Inflammatory macrophage treated with lipopolysaccharide for 4 hours (primary cell): ENCODE measurements around the gene SETD2.
"Not testable (repeated sequence)": the region's sequence is repeated elsewhere in the genome, so short reads cannot be mapped to it uniquely, and the experiment has no call there.

ENCODE experiments used
- DNase-seq: peaks from one replicate; pipeline ENCODE4 v3.0.0-alpha.2; 2020

Gene SETD2, protein sequence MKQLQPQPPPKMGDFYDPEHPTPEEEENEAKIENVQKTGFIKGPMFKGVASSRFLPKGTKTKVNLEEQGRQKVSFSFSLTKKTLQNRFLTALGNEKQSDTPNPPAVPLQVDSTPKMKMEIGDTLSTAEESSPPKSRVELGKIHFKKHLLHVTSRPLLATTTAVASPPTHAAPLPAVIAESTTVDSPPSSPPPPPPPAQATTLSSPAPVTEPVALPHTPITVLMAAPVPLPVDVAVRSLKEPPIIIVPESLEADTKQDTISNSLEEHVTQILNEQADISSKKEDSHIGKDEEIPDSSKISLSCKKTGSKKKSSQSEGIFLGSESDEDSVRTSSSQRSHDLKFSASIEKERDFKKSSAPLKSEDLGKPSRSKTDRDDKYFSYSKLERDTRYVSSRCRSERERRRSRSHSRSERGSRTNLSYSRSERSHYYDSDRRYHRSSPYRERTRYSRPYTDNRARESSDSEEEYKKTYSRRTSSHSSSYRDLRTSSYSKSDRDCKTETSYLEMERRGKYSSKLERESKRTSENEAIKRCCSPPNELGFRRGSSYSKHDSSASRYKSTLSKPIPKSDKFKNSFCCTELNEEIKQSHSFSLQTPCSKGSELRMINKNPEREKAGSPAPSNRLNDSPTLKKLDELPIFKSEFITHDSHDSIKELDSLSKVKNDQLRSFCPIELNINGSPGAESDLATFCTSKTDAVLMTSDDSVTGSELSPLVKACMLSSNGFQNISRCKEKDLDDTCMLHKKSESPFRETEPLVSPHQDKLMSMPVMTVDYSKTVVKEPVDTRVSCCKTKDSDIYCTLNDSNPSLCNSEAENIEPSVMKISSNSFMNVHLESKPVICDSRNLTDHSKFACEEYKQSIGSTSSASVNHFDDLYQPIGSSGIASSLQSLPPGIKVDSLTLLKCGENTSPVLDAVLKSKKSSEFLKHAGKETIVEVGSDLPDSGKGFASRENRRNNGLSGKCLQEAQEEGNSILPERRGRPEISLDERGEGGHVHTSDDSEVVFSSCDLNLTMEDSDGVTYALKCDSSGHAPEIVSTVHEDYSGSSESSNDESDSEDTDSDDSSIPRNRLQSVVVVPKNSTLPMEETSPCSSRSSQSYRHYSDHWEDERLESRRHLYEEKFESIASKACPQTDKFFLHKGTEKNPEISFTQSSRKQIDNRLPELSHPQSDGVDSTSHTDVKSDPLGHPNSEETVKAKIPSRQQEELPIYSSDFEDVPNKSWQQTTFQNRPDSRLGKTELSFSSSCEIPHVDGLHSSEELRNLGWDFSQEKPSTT (N-terminal part only)

DNA sequence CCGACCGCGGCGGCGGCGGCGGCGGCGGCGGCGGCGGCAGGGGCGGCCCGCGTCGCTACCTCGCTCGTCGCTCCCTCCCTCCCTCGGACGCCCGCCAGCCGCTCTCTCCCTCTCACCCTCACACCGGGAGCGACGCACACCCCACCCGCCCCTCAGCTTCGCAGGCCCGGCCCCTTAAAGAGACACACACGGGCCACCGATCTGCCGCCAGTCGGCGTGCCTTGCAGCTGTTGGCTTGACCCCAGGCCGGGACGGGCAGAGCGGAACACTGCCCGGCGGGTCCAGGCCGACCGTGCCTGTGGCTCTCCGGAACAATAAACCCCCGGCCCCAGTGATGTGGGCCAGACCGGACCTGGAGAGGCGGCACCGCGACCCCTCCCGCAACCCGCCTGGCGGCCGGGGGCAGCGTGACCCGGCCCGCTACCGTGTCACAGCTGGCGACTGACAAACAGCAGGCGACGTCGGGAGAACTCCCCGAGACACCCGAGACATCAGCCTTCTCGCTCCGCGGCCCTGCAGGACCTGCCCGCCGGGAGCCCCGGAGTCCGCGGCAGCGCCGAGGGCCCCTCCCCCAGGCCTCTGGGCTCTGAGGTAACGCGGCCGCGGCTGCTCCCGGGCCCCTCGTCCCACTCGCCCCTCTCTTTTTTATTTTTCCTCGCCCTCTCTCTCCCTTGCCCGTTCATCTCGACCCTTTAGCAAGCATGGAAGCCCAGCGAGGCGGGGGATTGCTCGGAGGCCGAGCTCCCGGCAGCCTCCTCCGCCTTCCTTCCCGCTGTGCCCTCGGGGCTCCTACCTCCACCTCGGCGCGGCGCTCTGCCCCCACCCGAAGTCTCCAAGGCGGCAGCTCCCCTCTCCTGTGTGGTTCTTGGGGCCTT lies at the start of gene SETD2:
TSS of gene SETD2 (minus strand) at position 107 of the 875 bp plus-strand sequence. CDS start 189 bp downstream, outside the sequence.
- peak; percentile 87 for DNase-seq

DNA sequence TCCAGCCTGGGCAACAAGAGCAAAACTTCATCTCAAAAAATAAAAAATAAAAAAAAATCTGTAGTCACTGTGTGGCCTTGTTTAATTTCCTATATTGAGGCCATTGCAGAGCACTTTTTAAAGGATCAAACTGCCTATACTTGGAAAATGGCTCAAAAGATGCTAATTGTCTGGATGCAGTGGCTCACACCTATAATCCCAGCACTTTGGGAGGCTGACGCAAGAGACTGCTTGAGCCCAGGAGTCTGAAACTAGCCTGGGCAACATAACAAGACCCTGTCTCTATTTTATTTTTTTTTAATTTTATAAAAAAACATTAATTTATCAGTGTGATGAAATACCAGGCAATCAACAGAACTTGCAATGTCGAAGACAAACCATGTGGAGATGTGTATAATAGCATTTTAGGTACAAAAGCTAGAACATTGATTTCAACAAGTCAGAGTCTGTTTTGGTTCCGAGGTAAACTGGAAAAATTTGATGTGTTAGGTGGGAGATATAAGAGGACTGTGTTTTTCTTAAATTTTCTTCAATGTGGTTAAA lies 47.0 kb upstream of the SETD2 start:
- no peak for DNase-seq

DNA sequence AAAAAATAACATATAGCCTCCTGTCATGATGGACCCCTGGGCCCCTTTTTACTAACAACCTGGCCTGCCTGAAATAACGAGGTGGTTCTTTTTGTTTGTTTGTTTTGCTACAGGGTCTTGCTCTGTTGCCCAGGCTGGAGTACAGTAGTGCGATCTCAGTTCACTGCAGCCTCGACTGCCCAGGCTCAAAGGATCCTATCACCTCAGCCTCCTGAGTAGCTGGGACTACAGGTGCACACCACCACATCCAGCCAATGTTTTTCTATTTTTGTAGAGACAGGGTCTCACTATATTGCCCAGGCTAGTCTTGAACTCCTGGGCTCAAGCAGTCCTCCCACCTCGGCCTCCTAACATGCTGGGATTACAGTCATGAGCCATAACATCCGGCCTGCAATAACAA lies 42.1 kb upstream of the SETD2 start:
- not testable (repeated sequence) for DNase-seq

DNA sequence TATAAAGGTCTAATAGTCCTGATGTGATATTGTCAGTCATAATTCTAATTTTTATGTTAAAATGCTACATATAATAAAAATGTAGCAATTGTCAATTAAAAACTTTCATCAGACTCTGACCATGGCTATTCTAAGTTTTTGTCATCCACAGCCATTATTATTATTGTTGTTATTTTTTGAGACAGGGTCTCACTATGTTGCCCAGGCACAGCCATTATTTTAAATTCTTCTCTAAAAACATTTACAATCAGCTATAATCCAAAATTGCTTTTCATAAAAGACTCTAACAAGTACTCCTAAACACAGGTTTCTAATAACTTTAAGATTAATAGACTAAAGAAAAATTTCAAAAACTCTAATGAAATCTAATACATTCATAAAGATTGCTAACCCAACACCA lies 41.0 kb upstream of the SETD2 start:
- DNase-seq = no peak

DNA sequence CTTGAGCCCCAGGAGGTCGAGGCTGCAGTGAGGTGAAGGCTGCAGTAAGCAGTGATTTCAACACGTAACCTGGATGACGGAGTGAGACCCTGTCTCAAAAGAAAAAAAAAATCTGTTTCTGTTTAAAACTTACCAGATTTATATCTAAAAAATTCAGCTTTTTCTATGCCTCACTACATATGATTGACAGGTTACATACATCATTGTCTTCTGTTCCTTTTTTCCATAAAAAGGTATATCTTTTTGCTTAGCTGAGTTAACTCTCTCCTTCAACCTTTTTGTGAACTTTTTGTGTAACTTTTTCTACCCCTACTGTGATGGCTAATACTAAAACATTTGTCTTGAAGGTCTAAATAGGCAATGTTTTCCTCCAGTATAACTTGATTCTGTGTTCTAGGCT lies 38.6 kb upstream of the SETD2 start:
- no peak for DNase-seq

DNA sequence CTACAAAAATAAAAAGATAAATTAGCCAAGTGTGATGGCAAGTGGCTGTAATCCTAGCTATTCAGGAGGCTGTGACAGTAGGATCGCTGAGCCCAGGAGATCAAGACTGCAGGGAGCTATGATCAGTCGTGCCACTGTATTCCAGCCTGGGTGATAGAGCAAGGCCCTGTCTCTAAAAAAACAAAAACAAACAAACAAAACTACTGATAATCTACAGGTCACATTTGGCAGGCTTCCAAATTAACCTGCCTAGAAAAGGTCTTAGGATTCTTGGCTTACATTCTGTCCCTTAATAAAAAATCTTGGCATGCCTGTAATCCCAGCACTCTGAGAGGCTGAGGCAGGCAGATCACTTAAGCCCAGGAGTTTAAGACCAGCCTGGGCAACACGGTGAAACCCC lies 33.4 kb upstream of the SETD2 start:
- DNase-seq = no peak

DNA sequence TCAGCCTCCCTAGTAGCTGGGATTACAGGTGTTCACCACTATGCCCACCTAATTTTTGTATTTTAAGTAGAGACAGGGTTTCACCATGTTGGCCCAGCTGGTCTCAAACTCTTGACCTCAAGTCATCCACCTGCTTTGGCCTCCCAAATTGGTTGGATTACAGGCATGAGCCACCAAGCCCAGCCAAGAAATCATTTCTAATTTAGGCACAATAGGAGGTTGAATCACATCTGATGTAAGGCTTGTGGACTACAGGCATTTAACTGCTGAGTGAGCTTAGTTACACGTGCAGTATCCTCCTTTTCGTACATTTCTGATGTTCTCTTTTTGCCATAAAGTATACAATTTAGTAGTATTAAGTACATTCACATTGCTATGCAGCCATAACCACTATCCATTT lies 31.1 kb upstream of the SETD2 start:
- DNase-seq = no peak

DNA sequence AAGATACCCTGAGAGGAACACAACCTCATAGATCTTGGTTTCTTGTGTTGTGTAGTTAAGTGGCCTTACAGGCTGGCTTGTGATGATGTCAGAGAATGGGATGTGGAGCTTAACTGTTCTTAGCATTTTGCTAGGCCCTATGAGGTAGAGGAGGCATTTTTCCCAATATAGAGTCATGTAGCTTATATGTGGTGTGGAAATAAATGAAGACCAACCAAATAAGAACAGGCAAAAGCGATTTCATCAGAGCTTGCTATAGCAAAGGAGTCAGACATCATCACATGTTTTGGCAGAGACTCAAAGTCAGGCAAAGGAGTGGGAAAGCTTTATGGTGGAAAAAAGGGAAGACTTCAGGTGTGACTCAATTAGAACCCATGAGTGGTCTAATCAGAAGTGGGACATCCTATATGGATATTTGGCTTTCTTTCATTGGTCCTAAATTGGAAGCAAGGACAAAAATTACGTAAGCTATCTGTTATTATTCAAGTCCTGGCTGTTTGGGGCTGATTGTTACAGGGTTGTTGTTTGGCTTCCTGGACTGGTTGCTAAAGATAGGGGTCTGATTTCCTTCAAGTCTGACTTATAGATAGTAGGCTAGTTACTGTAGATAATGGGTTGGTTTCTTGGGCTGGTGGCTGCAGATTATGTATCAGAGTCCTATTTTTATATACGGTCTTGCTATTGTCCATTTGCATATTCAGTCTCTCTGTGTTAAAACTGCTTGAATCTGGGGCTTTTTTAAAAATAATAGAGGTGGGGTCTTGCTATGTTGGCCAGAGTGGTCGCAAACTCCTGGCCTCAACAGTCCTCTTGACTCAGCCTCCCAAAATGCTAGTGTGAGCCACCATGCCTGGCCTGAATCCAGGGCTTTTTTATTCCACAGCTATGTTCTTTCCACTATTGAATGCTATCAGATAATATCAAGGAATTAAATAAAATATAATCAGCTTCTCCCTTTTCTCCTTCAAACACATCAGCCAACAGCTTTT lies 30.3 kb upstream of the SETD2 start:
- peak; percentile 40 for DNase-seq

DNA sequence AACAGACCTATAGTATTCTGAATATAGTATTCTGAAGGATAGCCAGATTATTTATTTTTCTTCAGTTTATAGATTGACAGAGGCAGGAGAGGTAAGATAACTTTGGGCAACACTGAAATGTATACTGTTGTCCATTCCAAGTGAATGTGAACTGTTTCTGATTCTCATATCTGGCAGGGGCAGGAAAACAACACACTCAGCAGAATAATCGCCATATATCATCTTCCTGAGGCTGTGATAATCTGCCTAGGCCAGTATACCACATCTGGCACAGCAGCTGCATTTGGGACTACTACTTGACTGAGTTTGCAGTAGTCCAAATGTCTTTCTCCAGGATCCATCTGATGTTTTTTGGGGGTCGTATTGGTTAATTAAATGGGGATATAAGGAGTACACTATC lies 22.4 kb upstream of the SETD2 start:
- DNase-seq = no peak

DNA sequence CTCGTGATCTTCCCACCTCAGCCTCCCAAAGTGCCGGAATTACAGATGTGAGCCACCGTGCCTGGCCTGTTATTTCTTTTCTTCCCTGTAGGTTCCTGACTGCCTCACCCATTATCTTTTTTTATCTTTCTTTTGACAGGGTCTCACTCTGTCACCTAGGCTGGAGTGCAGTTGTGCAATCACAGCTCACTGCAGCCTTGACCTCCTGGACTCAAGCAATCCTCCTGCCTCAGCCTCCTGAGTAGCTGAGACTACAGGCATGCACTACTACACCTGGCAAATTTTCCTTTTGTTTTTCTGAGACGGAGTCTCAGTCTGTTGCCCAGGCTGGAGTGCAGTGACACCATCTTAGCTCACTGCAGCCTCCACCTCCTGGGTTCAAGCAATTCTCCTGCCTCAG lies 17.8 kb upstream of the SETD2 start:
- DNase-seq = not testable (repeated sequence)

DNA sequence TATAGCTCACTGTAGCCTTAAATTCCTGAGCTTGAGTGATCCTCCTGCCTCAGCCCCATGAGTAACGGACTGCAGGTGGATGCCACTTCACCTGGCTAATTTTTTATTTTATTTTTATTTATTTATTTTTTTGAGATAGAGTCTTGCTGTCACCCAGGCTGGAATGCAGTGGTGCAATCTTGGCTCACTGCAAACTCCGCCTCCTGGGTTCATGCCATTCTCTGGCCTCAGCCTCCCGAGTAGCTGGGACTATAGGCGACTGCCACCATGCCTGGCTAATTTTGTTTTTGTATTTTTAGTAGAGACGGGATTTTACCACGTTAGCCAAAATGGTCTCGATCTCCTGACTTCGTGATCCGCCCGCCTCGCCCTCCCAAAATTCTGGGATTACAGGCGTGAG lies 16.1 kb upstream of the SETD2 start:
- not testable (repeated sequence) for DNase-seq

DNA sequence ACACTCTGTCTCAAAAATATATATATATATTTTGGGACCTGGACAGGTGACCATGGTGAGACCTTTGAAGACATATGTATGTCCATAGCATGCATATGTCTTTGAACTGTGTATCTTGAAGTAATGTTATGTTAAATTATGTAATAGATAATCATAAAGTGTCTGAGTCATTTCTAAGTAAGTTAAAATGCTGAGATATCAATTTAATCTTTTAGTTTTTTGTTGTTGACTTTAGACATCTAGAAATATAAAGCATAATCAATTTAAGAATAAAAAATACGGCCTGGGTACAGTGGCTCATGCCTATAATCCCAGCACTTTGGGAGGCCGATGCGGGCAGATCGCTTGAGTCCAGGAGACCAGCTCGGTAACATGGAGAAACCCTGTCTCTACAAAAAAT lies 12.7 kb upstream of the SETD2 start:
- no peak for DNase-seq

DNA sequence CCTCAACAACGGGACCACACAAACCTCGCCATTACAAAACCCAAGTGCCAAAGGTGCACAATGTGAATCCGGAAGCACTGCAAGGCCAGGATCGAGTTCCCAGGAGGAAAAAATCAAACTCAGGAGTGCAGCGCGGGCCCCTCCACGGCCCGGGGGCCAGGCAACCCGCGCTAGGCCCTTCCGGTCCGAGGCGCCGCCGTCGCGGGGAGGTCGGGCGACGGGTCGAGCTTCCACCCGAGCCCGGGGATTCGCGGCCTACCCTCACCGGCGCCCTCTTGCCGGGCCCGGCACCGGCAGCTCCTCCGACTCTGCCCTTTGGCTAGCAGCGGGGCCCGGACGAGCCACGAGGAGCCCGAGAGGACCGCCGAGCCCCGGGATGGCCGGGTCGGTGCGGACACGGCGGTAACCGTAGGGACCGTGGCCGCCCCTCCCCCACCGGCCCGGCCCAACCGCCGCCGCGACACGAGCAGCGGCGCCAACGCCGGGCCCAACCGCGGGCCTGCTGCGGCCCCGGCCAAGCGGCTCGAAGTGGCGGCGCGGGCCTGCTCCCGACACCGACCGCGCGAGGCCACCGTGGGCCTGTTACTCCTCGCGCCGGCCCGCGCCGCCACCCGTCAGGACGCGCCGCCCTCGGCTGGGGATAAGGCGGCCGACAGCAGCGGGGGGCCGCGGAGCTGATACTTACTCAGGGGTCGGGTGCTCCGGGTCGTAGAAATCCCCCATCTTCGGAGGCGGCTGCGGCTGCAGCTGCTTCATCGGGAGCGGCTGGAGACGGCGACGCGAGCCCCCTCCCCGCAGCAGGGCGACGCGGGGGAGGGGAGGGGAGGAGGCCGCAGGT lies 525 bp downstream of the SETD2 start:
- peak; percentile 43 for DNase-seq

DNA sequence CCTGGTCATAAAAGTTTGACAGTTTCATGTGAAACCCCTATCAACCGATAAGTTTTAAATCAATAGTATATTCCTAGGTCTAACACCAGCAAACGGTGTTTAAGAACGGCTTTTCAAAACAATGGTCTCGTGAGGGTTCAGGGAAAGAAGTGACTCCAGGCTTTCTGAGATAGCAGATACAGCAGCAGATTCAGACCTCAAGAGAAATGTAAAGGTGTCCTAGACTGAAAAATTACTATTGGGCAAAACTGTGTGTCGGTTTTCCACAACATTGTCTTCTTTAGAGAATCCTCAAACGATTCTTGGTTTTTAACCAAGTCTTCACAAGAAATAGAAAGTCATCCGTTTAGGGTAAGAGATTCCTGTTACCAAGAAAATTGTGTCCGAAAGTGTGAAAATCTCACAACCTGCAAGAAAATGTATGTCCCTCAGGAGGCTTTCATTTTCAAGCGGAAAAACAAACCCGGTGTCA lies 1.2 kb downstream of the SETD2 start:
- peak; percentile 1 for DNase-seq

DNA sequence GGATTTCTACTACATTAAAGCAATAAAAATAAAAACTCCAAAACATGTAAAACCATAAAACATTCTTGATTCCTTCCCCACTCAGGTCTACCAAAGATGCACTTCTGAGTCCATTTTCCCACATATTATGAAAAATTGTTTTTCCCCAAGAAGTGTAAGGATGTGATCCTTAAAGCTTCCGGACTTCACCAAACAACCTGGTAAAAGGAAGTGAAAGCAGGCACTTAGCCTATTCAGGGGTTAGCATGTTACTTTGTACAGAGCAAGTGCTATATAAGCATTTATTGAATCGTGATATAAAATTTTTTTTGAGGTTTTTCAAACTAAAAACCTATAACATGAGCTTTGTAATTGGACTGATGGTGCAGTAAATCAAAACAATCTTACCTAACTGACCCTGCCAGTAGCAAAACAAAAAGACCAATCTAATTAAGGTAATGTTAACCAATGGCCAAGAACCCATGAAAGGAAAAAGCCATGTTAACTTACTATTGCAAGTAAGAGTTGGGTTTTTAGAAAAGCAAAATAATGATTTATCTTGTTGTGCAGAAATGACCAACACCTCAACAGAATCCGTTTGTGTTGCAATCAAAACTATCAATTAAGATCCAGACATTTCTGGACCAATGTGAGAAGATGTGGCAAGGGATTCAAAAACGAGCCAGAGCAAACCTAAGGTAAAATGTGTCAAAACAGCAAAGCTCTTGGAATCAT lies 1.8 kb downstream of the SETD2 start:
- peak; percentile 72 for DNase-seq

DNA sequence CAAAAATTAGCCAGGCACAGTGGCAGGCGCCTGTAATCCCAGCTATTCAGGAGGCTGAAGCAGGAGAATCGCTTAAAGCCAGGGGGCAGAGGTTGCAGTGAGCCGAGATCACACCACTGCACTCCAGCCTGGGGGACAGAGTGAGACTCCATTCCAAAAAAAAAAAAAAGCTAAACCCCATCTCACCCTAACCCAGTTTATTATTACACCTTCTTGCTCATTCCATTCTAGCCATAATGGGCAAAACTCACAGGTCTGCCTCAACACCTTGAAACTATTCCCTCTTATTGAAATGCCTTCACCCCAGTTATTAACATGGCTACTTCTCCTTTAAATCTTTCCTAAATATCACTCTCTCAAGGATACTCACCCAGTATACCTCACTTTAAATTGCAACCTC lies 4.1 kb downstream of the SETD2 start:
- DNase-seq = no peak

DNA sequence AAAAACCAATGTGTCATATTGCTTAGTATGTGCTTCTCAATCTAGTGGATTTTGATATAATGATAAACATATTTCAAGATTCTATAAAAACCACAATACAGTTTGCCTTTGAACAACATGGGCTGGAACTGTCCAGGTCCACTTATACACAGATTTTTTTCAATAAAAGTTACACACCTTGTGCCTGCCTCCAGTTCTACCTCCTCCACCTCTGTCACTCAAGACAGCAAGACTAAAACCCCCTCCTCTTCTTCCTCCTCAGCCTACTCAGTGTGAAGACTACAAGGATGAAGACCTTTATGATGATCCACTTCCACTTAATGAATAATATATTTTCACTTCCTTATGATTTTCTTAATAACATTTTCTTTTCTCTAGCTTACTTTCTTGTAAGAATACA lies 5.7 kb downstream of the SETD2 start:
- peak; percentile 13 for DNase-seq

DNA sequence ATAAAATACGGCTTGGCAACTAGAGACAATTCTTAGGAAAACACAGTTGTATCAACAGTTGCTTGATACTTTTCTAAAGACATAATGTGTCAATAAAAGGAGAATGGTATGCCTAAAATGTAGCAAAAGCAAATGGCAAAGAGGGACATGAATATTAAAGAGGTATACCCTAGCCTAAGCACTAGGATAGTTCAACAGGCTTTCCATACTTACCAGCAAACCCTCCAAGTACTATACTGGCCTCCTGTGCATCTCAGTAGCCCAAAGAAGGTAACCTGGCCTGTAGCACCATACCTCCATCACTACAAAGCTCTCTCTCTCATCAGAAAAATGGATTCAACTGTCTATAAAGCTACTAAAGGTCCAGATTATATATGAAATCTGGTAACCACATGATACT lies 7.5 kb downstream of the SETD2 start:
- no peak for DNase-seq

DNA sequence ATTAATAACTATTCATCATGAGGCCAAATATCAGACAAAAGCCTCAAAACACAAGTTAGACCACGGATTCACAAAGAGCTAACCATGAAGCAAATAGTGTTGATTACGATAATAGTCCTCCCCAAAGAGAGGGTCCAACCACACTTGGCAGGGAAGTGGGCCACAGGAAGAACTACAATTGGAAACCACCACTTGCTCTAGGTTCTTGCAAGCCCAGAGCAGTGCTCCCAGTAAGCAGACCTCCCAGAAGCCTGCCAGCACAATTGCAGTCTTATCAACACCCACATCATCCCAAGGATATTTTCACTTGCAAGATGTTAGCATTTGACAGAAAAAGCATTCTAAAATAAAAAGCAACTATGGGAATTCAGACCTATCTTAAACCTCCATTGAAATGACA lies 11.3 kb downstream of the SETD2 start:
- no peak for DNase-seq
